Stomach smooth muscle (tissue), 2 donors: ENCODE results near the gene ABCA4.

Experiments used
- H3K27ac ChIP-seq: one replicate; pipeline ENCODE4 v1.7.0; 2013; ENCODE audit warnings: mild to moderate bottlenecking, low read length, inconsistent platforms
- H3K27me3 ChIP-seq, 2 donors: one replicate each; pipeline ENCODE4 v1.7.0; 2013; ENCODE audit warnings: low read length in 2 of 2; ENCODE audit not compliant: insufficient read depth in 2 of 2, control insufficient read depth in 1 of 2
- H3K36me3 ChIP-seq, 2 donors: one replicate each; pipeline ENCODE4 v1.7.0; 2013; ENCODE audit warnings: low read length in 2 of 2; ENCODE audit not compliant: control insufficient read depth in 2 of 2, insufficient read depth in 2 of 2
- H3K4me1 ChIP-seq: one replicate; pipeline ENCODE4 v1.7.0; 2013; ENCODE audit warnings: low read length; ENCODE audit not compliant: control insufficient read depth, insufficient read depth
- H3K4me3 ChIP-seq, 2 donors: one replicate each; pipeline ENCODE4 v1.7.0; 2013; ENCODE audit warnings: low read length in 2 of 2
- H3K9ac ChIP-seq, 2 donors: one replicate each; pipeline ENCODE4 v1.7.0; 2013; ENCODE audit warnings: low read length in 2 of 2, mild to moderate bottlenecking in 1 of 2
- H3K9me3 ChIP-seq, 2 donors: one replicate each; pipeline ENCODE4 v1.7.0; 2013; ENCODE audit warnings: low read length in 2 of 2; ENCODE audit not compliant: control insufficient read depth in 2 of 2
- donor health status: healthy.
- donor health status: Pancreatic carcinoma.

ABCA4 gene

GRCh38 chr1:94124538-94124937 is 3.6 kb upstream of the ABCA4 start:
- Histone ChIP-seq H3K4me1 (no peaks in the 10 kb centered on the region), H3K4me3 (no peak overlapping the region), H3K9me3 (no peaks in the 10 kb centered on the region), H3K27me3 (no peaks in the 10 kb centered on the region), H3K27ac (no peak overlapping the region), H3K9ac (no peak overlapping the region), H3K36me3 (no peaks in the 10 kb centered on the region)

- H3K9ac ChIP-seq = no peak overlapping the region
- H3K27me3 ChIP-seq = peaks cover 0 to 3% of the 10 kb centered on the region in 2 donors
- no peak overlapping the region for H3K4me3 ChIP-seq
- H3K9me3 ChIP-seq = no peaks in the 10 kb centered on the region
- H3K36me3 ChIP-seq = no peaks in the 10 kb centered on the region
- H3K27ac ChIP-seq = no peak overlapping the region
- H3K4me1 ChIP-seq = no peaks in the 10 kb centered on the region
These were observed 1.4 kb upstream of the ABCA4 start for GRCh38 chr1:94122201-94122970.

GRCh38 chr1:94121411-94121821 is 468 bp upstream of the ABCA4 start:
- Histone ChIP-seq H3K9me3 (no peaks in the 10 kb centered on the region), H3K4me1 (no peaks in the 10 kb centered on the region), H3K27ac (no peak overlapping the region), H3K27me3 (peaks cover 0 to 3% of the 10 kb centered on the region in 2 donors), H3K36me3 (no peaks in the 10 kb centered on the region), H3K9ac (no peak overlapping the region), H3K4me3 (no peak overlapping the region)

GRCh38 chr1:94120570-94120901 is 412 bp downstream of the ABCA4 start:
- H3K4me1 ChIP-seq = no peaks in the 10 kb centered on the region
- no peaks in the 10 kb centered on the region for H3K9me3 ChIP-seq
- no peak overlapping the region for H3K4me3 ChIP-seq
- H3K36me3 ChIP-seq = no peaks in the 10 kb centered on the region
- no peak overlapping the region for H3K27ac ChIP-seq
- H3K27me3 ChIP-seq = peaks cover 0 to 3% of the 10 kb centered on the region in 2 donors
- no peak overlapping the region for H3K9ac ChIP-seq

- H3K27ac ChIP-seq = no peak overlapping the region
- no peak overlapping the region for H3K9ac ChIP-seq
- H3K9me3 ChIP-seq = no peaks in the 10 kb centered on the region
- H3K27me3 ChIP-seq = peaks cover 0 to 3% of the 10 kb centered on the region in 2 donors
- no peaks in the 10 kb centered on the region for H3K36me3 ChIP-seq
- H3K4me3 ChIP-seq = no peak overlapping the region
- no peaks in the 10 kb centered on the region for H3K4me1 ChIP-seq
These were observed 965 bp downstream of the ABCA4 start for GRCh38 chr1:94119796-94120569.

GRCh38 chr1:94119306-94119705 is 1.6 kb downstream of the ABCA4 start:
- Histone ChIP-seq H3K4me1 (no peaks in the 10 kb centered on the region), H3K36me3 (no peaks in the 10 kb centered on the region), H3K4me3 (no peak overlapping the region), H3K9ac (no peak overlapping the region), H3K9me3 (no peaks in the 10 kb centered on the region), H3K27me3 (peaks cover 0 to 3% of the 10 kb centered on the region in 2 donors), H3K27ac (no peak overlapping the region)

GRCh38 chr1:94118471-94118870 is 2.5 kb downstream of the ABCA4 start:
- Histone ChIP-seq H3K4me1 (no peaks in the 10 kb centered on the region), H3K9me3 (no peaks in the 10 kb centered on the region), H3K27ac (no peak overlapping the region), H3K9ac (no peak overlapping the region), H3K4me3 (no peak overlapping the region), H3K36me3 (no peaks in the 10 kb centered on the region), H3K27me3 (peaks cover 0 to 3% of the 10 kb centered on the region in 2 donors)

GRCh38 chr1:94118013-94118412 is 2.9 kb downstream of the ABCA4 start:
- no peak overlapping the region for H3K27ac ChIP-seq
- no peak overlapping the region for H3K4me3 ChIP-seq
- no peaks in the 10 kb centered on the region for H3K9me3 ChIP-seq
- H3K27me3 ChIP-seq = peaks cover 0 to 3% of the 10 kb centered on the region in 2 donors
- H3K36me3 ChIP-seq = no peaks in the 10 kb centered on the region
- no peaks in the 10 kb centered on the region for H3K4me1 ChIP-seq
- no peak overlapping the region for H3K9ac ChIP-seq

- Histone ChIP-seq H3K4me1 (no peaks in the 10 kb centered on the region), H3K36me3 (no peaks in the 10 kb centered on the region), H3K9me3 (no peaks in the 10 kb centered on the region), H3K9ac (no peak overlapping the region), H3K27me3 (peaks cover 0 to 3% of the 10 kb centered on the region in 2 donors), H3K4me3 (no peak overlapping the region), H3K27ac (no peak overlapping the region)
These were observed 3.6 kb downstream of the ABCA4 start for GRCh38 chr1:94117259-94117851.

- H3K4me1 ChIP-seq = no peaks in the 10 kb centered on the region
- no peak overlapping the region for H3K4me3 ChIP-seq
- no peak overlapping the region for H3K9ac ChIP-seq
- no peaks in the 10 kb centered on the region for H3K9me3 ChIP-seq
- H3K27me3 ChIP-seq = peaks cover 0 to 3% of the 10 kb centered on the region in 2 donors
- H3K27ac ChIP-seq = no peak overlapping the region
- no peaks in the 10 kb centered on the region for H3K36me3 ChIP-seq
These were observed 5.0 kb downstream of the ABCA4 start for GRCh38 chr1:94115900-94116436.
